Smooth muscle cell (in vitro differentiated cells): Measurements from ENCODE around the gene VSIG10. TPM values are rescaled to one million over a fixed set of nuclear protein-coding genes. Genes with fewer than 3 reads are reported as not detected.

ENCODE experiments used
- DNase-seq: peaks from one replicate; lab custom pipeline; 2025; ENCODE audit not compliant: unreplicated experiment; lab: John Stamatoyannopoulos, UW
- H2AFZ ChIP-seq: fragments of 200-600 bp; sonication (generic); 2 replicates; pipeline ENCODE4 v1.6.0; 2016; ENCODE audit warnings: antibody characterized with exemption, low read depth, mild to moderate bottlenecking
- H3F3A ChIP-seq: fragments of 200-600 bp; sonication (generic); 2 replicates; pipeline ENCODE4 v1.6.0; 2017; ENCODE audit warnings: antibody characterized with exemption, low read depth
- H3K27ac ChIP-seq: fragments of 200-600 bp; sonication (generic); 2 replicates; pipeline ENCODE4 v1.5.1; 2016; ENCODE audit warnings: low read depth, mild to moderate bottlenecking
- H3K27me3 ChIP-seq: fragments of 200-600 bp; sonication (generic); 2 replicates; pipeline ENCODE4 v1.6.1; 2016; ENCODE audit warnings: low read depth, mild to moderate bottlenecking
- H3K36me3 ChIP-seq: fragments of 200-600 bp; sonication (generic); 2 replicates; pipeline ENCODE4 v1.5.1; 2016; ENCODE audit warnings: low read depth
- H3K4me1 ChIP-seq: fragments of 200-600 bp; sonication (generic); 2 replicates; pipeline ENCODE4 v1.5.1; 2016; ENCODE audit warnings: low read depth
- H3K4me2 ChIP-seq: fragments of 200-600 bp; sonication (generic); 2 replicates; pipeline ENCODE4 v1.6.0; 2016; ENCODE audit warnings: mild to moderate bottlenecking
- H3K4me3 ChIP-seq: fragments of 200-600 bp; sonication (generic); 2 replicates; pipeline ENCODE4 v1.5.1; 2016; ENCODE audit warnings: mild to moderate bottlenecking
- H3K79me2 ChIP-seq: fragments of 200-600 bp; sonication (generic); 2 replicates; pipeline ENCODE4 v1.6.0; 2016; ENCODE audit warnings: low read depth, mild to moderate bottlenecking
- H3K9ac ChIP-seq: fragments of 200-600 bp; sonication (generic); 2 replicates; pipeline ENCODE4 v1.6.0; 2016; ENCODE audit warnings: low read depth
- H3K9me3 ChIP-seq: fragments of 200-600 bp; sonication (generic); replicated peaks from 2 replicates; pipeline ENCODE4 v1.5.1; 2016; ENCODE audit warnings: low read depth
- H4K20me1 ChIP-seq: fragments of 200-600 bp; sonication (generic); 2 replicates; pipeline ENCODE4 v1.6.0; 2016; ENCODE audit warnings: low read depth
- WGBS: methylation state at CpG from one replicate; pipeline ENCODE4 v1.1.7; 2016; ENCODE audit warnings: low lambda C conversion rate; 5-methylcytosine and 5-hydroxymethylcytosine counted together
- polyA plus RNA-seq: library from polyadenylated mRNA; unstranded; fragments of >200 nt; fragmentation: Nextera tagmentation; extraction: Ambion mirVana; gene quantifications from 2 replicates; pipeline ENCODE4 v1.2.1, GENCODE V29; 2016
- small RNA-seq: library from RNA; depleted of rRNA; stranded (forward); fragments of <200 nt; gene quantifications from one replicate; pipeline ENCODE3, GENCODE V24; 2014
- total RNA-seq: library from RNA; depleted of rRNA; stranded (reverse); fragments of >200 nt; gene quantifications from 2 replicates; pipeline ENCODE4 v1.2.3, GENCODE V29; 2014
- TF ChIP-seq, protein P1 (sequence below): fragments of 200-600 bp; sonication (generic); IDR thresholded peaks from 2 replicates; pipeline ENCODE4 v1.5.1; 2017; ENCODE audit warnings: borderline replicate concordance, mild to moderate bottlenecking, antibody characterized with exemption; ENCODE audit not compliant: insufficient read depth, poor library complexity, severe bottlenecking

Gene VSIG10
- total and polyA plus RNA-seq, 2 experiments from 2014 or later = 2.3 to 3.0 TPM

GRCh38 chr12:118015306-118015705 lies 88.5 kb downstream of the VSIG10 start:
- Histone ChIP-seq H3F3A (no peaks in the 10 kb centered on the region), H3K9me3 (no peaks in the 10 kb centered on the region), H3K4me2 (no peak overlapping the region), H3K79me2 (peaks cover 7% of the 10 kb centered on the region), H4K20me1 (no peaks in the 10 kb centered on the region), H2AFZ (no peak overlapping the region), H3K36me3 (no peaks in the 10 kb centered on the region), H3K9ac (no peak overlapping the region), H3K4me3 (no peak overlapping the region), H3K4me1 (peaks cover 10% of the 10 kb centered on the region), H3K27me3 (no peaks in the 10 kb centered on the region), H3K27ac (no peak overlapping the region)
- TF ChIP-seq, protein P1, sequence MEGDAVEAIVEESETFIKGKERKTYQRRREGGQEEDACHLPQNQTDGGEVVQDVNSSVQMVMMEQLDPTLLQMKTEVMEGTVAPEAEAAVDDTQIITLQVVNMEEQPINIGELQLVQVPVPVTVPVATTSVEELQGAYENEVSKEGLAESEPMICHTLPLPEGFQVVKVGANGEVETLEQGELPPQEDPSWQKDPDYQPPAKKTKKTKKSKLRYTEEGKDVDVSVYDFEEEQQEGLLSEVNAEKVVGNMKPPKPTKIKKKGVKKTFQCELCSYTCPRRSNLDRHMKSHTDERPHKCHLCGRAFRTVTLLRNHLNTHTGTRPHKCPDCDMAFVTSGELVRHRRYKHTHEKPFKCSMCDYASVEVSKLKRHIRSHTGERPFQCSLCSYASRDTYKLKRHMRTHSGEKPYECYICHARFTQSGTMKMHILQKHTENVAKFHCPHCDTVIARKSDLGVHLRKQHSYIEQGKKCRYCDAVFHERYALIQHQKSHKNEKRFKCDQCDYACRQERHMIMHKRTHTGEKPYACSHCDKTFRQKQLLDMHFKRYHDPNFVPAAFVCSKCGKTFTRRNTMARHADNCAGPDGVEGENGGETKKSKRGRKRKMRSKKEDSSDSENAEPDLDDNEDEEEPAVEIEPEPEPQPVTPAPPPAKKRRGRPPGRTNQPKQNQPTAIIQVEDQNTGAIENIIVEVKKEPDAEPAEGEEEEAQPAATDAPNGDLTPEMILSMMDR = no peak
- 95% methylated on average over 2 of the region's 2 CpGs for WGBS
- no peak for DNase-seq

Small RNA genes lying within 50 kb of the gene (small RNA-seq; reads per million reads assigned to genes)
- not detected for gene AC131159.1

Other genes starting within 250 kb of the VSIG10 start
- 0.04 TPM in 2 replicates for gene KSR2, start 135.0 kb downstream of the VSIG10 start, total RNA-seq
- not detected in 2 replicates for gene KSR2, start 135.0 kb downstream of the VSIG10 start, polyA plus RNA-seq
- 15.2 and 27.1 TPM in 2 replicates for gene RFC5, start 87.3 kb downstream of the VSIG10 start, total RNA-seq
- 16.4 and 17.4 TPM in 2 replicates for gene RFC5, start 87.3 kb downstream of the VSIG10 start, polyA plus RNA-seq
- 71.5 and 78.2 TPM in 2 replicates for gene WSB2, start 42.8 kb downstream of the VSIG10 start, total RNA-seq
- 43.9 and 48.1 TPM in 2 replicates for gene WSB2, start 42.8 kb downstream of the VSIG10 start, polyA plus RNA-seq
- gene PEBP1, start 32.1 kb upstream of the VSIG10 start, total RNA-seq = 106 and 118 TPM in 2 replicates
- 193 and 199 TPM in 2 replicates for gene PEBP1, start 32.1 kb upstream of the VSIG10 start, polyA plus RNA-seq